Esophagus squamous epithelium (tissue), 4 donors: ENCODE data around the gene SNTN.

Experiments
- CTCF ChIP-seq, 6 experiments: fragments of 450-650 bp in 4 of 6; fragments of 200-600 bp in 2 of 6; sonication (generic) in 2 of 6; IDR thresholded peaks; one replicate each; pipeline ENCODE4 v1.5.1; 2016 to 2019; ENCODE audit warnings: antibody characterized with exemption in 6 of 6, mild to moderate bottlenecking in 4 of 6, moderate library complexity in 4 of 6
- POLR2A ChIP-seq, 4 donors: fragments of 450-650 bp; IDR thresholded peaks; one replicate each; pipeline ENCODE4 v1.6.1; 2017; ENCODE audit warnings: antibody characterized with exemption in 4 of 4, mild to moderate bottlenecking in 4 of 4, moderate library complexity in 3 of 4

DNA sequence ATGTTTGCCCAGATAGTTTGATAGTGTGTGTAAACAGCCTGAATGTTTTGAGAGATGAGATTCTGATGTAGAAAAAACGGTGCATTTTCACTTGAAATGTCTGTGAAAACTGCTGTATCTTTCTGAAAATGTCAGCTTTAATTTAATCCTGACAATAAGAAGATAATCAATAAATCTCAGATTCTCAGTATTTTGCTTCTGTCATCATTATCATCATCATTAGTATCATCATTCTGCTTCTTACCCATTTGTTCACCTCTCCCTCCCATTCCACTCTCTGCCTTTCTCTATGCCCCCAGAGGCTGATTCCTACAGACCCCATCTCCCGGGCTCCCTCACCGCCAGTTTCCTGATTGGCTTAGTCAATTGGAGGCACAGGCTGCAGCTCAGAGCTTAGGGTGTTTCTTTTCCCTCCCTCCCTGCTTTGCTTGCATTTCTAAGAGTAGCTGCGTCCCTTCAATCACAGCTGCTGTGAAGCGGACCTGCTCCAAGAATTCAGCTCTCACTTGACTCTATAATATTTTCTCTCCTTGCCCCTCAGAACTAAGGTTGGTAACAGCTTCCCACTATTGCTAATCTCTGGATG is 8.2 kb upstream of the SNTN start:
- no peak for TF ChIP-seq CTCF (IDR thresholded peaks at IDR 0.05)
- no peak for TF ChIP-seq POLR2A (IDR thresholded peaks at IDR 0.05)
